Thoracic aorta (tissue), 2 donors: Measurements from ENCODE around the gene PLCL2. TPM values are rescaled to one million over a fixed set of nuclear protein-coding genes. Genes with fewer than 3 reads are reported as not detected.

Experiments
- ATAC-seq: fragments of 150-250 bp; one replicate; pipeline ENCODE4 v1.8.0; 2017; ENCODE audit warnings: low read depth; ENCODE audit not compliant: insufficient number of reproducible peaks, low FRiP score
- DNase-seq: peaks from one replicate; pipeline ENCODE4 v3.0.0-alpha.2; 2020; ENCODE audit warnings: low spot score
- H3K27ac ChIP-seq, 2 donors: fragments of 200-600 bp; sonication (generic); 1 replicate in 1 of 2; 2 replicates in 1 of 2; pipeline ENCODE4 v1.5.1; 2016; ENCODE audit warnings: mild to moderate bottlenecking in 2 of 2, moderate library complexity in 2 of 2
- H3K27me3 ChIP-seq: fragments of 200-600 bp; sonication (generic); replicated peaks from 2 replicates; pipeline ENCODE4 v1.6.0; 2016; ENCODE audit warnings: mild to moderate bottlenecking; ENCODE audit not compliant: insufficient read depth
- H3K36me3 ChIP-seq: fragments of 200-600 bp; sonication (generic); one replicate; pipeline ENCODE4 v1.5.1; 2016
- H3K4me1 ChIP-seq, 2 donors: fragments of 200-600 bp; sonication (generic); 1 replicate in 1 of 2; 2 replicates in 1 of 2; pipeline versions ENCODE4 v1.5.1 to v1.6.0; 2016; ENCODE audit warnings: low read depth in 2 of 2, mild to moderate bottlenecking in 1 of 2; ENCODE audit not compliant: control insufficient read depth in 1 of 2
- H3K4me3 ChIP-seq: fragments of 200-600 bp; sonication (generic); 2 replicates; pipeline ENCODE4 v1.5.1; 2016; ENCODE audit warnings: mild to moderate bottlenecking
- H3K9me3 ChIP-seq: fragments of 200-600 bp; sonication (generic); 2 replicates; pipeline ENCODE4 v1.5.1; 2016
- CTCF ChIP-seq: fragments of 200-600 bp; sonication (generic); IDR thresholded peaks from one replicate; pipeline ENCODE4 v1.5.1; 2019; ENCODE audit warnings: antibody characterized with exemption
- total RNA-seq, 2 donors: library from RNA; depleted of rRNA; stranded (reverse); fragments of >200 nt; gene quantifications; one replicate each; pipeline versions ENCODE4 v1.1.0 to v1.2.3, GENCODE V29; 2016

Gene PLCL2
- total RNA-seq, 2 donors from 2014 or later: 6.9 to 17.1 TPM

- ATAC-seq: no peak
- Histone ChIP-seq H3K27me3 (no peaks in the 10 kb centered on the region), H3K9me3 (no peaks in the 10 kb centered on the region), H3K4me1 (peaks cover 6 to 8% of the 10 kb centered on the region in 2 donors), H3K27ac (no peak overlapping the region), H3K4me3 (no peak overlapping the region), H3K36me3 (no peaks in the 10 kb centered on the region)
- no peak for TF ChIP-seq CTCF
- no peak for DNase-seq
Observed at GRCh38 chr3:16916840-16917239, 32.1 kb downstream of the PLCL2 start.

- no peak for TF ChIP-seq CTCF
- DNase-seq (no peak), ATAC-seq (no peak)
- Histone ChIP-seq H3K4me3 (no peak overlapping the region), H3K9me3 (no peaks in the 10 kb centered on the region), H3K36me3 (no peaks in the 10 kb centered on the region), H3K27ac (no peak overlapping the region), H3K27me3 (no peaks in the 10 kb centered on the region), H3K4me1 (peaks cover 11 to 13% of the 10 kb centered on the region in 2 donors)
Observed at GRCh38 chr3:16917256-16917935, 32.6 kb downstream of the PLCL2 start.

DNA sequence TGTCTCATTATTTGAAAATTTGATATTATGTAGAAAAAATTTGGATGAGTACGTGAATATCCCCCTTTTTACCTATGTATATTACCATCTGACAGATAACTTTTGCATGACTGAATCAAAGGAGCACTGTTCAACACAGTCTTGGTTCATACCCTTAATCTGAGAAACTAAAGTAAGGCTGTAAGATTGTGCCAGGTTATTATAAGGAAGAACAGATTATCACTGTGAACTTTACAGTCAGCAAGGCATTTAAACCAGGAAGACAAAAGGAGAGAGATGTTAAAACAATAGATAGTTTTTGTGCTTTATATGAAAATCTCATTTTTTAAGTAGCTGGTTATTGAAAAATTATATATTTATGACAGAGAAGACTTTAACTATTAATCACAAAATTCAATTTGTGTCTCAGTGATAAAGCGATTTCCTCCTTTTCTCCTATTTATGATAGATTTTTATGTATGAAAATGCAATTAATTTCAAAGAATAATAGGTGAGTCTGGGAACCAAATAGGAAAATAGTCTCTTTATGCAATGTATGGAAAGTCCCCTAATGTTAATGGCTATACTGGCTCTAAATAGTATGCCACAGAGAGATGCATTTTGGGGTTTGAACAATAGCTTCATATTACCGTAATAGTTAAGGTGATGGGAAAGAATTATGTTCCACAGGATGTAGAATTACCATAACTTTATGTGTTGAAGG is 33.4 kb downstream of the PLCL2 start:
- ATAC-seq (no peak), DNase-seq (no peak)
- Histone ChIP-seq H3K27ac (no peak overlapping the region), H3K4me3 (no peak overlapping the region), H3K4me1 (peaks cover 12 to 14% of the 10 kb centered on the region in 2 donors), H3K36me3 (no peaks in the 10 kb centered on the region), H3K9me3 (no peaks in the 10 kb centered on the region), H3K27me3 (no peaks in the 10 kb centered on the region)
- no peak for TF ChIP-seq CTCF

DNA sequence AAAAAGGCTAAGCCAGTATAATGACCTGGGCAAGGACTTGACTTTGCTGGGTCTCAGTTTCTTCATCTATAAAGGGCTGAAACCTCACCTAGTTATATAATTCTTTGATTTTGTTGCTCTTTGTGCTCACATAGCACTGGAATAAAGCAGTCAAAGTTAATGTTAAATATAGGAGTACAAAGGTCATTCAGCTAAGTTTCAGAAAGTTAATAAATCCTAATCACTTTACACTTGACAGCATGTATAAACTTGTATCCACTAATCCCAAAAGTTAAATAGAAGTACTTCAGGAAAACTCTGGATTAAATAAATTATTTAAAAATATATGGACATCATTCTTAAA is 33.9 kb downstream of the PLCL2 start:
- DNase-seq: no peak
- no peak for ATAC-seq
- Histone ChIP-seq H3K4me3 (no peak overlapping the region), H3K4me1 (peaks cover 12 to 14% of the 10 kb centered on the region in 2 donors), H3K27ac (no peak overlapping the region), H3K27me3 (no peaks in the 10 kb centered on the region), H3K36me3 (no peaks in the 10 kb centered on the region), H3K9me3 (no peaks in the 10 kb centered on the region)
- TF ChIP-seq CTCF: no peak

DNA sequence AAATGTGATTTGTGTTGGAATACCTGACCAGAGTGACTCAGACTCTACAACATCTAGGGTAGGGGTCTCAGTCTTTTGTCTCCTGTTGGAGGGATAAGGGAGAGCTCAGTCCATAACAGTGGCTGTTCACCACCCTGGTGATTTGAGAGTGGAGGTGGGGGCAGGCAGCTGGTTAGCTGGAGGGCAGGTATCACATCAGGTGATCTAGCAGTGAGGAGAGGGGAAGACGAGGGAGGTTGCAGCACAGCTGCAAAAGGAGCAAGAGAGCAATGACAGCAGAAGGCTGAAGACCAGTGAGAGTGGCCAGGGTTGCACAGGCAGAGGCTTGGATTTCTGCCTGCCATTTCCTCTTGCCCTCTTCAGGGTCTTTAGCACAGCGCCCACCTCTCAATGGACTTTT is 38.4 kb downstream of the PLCL2 start:
- no peaks in the 10 kb centered on the region for H3K27me3 ChIP-seq
- ATAC-seq (no peak), DNase-seq (no peak)
- peaks cover 12 to 15% of the 10 kb centered on the region in 2 donors for H3K4me1 ChIP-seq
- TF ChIP-seq CTCF: no peak
- no peaks in the 10 kb centered on the region for H3K36me3 ChIP-seq
- no peak overlapping the region for H3K4me3 ChIP-seq
- H3K9me3 ChIP-seq: no peaks in the 10 kb centered on the region
- no peak overlapping the region for H3K27ac ChIP-seq
